KMS-11 (cell line): ENCODE data around the gene MTFR2.

Experiments
- H2AFZ ChIP-seq: fragments of 200-600 bp; sonication (generic); 2 replicates; pipeline ENCODE4 v1.6.1; 2016; ENCODE audit warnings: antibody characterized with exemption, mixed run types, low read depth
- H3K27ac ChIP-seq: fragments of 200-600 bp; sonication (generic); 2 replicates; pipeline ENCODE4 v1.6.1; 2016; ENCODE audit warnings: mild to moderate bottlenecking, mixed run types
- H3K27me3 ChIP-seq: fragments of 200-600 bp; sonication (generic); 2 replicates; pipeline ENCODE4 v1.6.1; 2017; ENCODE audit warnings: mild to moderate bottlenecking, low read depth, mixed run types, moderate library complexity; ENCODE audit not compliant: insufficient read depth
- H3K36me3 ChIP-seq: fragments of 200-600 bp; sonication (generic); 2 replicates; pipeline ENCODE4 v1.6.1; 2017; ENCODE audit warnings: mild to moderate bottlenecking, mixed run types; ENCODE audit not compliant: insufficient read depth
- H3K4me1 ChIP-seq: fragments of 200-600 bp; sonication (generic); 2 replicates; pipeline ENCODE4 v1.6.1; 2016; ENCODE audit warnings: mild to moderate bottlenecking, low read depth, mixed run types; ENCODE audit not compliant: poor library complexity, severe bottlenecking
- H3K4me2 ChIP-seq: fragments of 200-600 bp; sonication (generic); 2 replicates; pipeline ENCODE4 v1.7.0; 2016; ENCODE audit warnings: mild to moderate bottlenecking, mixed run types
- H3K4me3 ChIP-seq: fragments of 200-600 bp; sonication (generic); IDR thresholded peaks from 2 replicates; pipeline ENCODE4 v1.6.1; 2017; ENCODE audit warnings: low read depth, low read length, mixed read lengths; ENCODE audit not compliant: insufficient read depth
- H3K79me2 ChIP-seq: fragments of 200-600 bp; sonication (generic); 2 replicates; pipeline ENCODE4 v1.6.1; 2016; ENCODE audit warnings: low read depth, mixed run types; ENCODE audit not compliant: insufficient read depth
- H3K9ac ChIP-seq: fragments of 200-600 bp; sonication (generic); 2 replicates; pipeline ENCODE4 v1.6.1; 2016; ENCODE audit warnings: mild to moderate bottlenecking, mixed run types
- H4K20me1 ChIP-seq: fragments of 200-600 bp; sonication (generic); 2 replicates; pipeline ENCODE4 v1.6.1; 2016; ENCODE audit warnings: mild to moderate bottlenecking, mixed run types; ENCODE audit not compliant: insufficient read depth
- CTCF ChIP-seq: fragments of 200-600 bp; sonication (generic); conservative IDR thresholded peaks from 2 replicates; pipeline ENCODE4 v1.6.1; 2017; ENCODE audit warnings: low read depth, mild to moderate bottlenecking, antibody characterized with exemption, low read length, moderate library complexity, mixed read lengths

The MTFR2 gene

GRCh38 chr6:136210398-136211165 is 39.5 kb downstream of the MTFR2 start:
- Histone ChIP-seq H3K36me3 (no peaks in the 10 kb centered on the region), H3K27ac (no peak overlapping the region), H2AFZ (no peak overlapping the region), H4K20me1 (no peaks in the 10 kb centered on the region), H3K27me3 (no peaks in the 10 kb centered on the region), H3K4me2 (no peak overlapping the region), H3K9ac (no peak overlapping the region), H3K4me1 (peaks cover 9% of the 10 kb centered on the region), H3K79me2 (no peaks in the 10 kb centered on the region), H3K4me3 (no peak overlapping the region)
- TF ChIP-seq CTCF = no peak

GRCh38 chr6:136209496-136209895 is 40.6 kb downstream of the MTFR2 start:
- Histone ChIP-seq H3K36me3 (no peaks in the 10 kb centered on the region), H3K79me2 (no peaks in the 10 kb centered on the region), H3K9ac (no peak overlapping the region), H2AFZ (no peak overlapping the region), H3K27ac (no peak overlapping the region), H3K4me1 (peaks cover 9% of the 10 kb centered on the region), H3K4me3 (no peak overlapping the region), H3K27me3 (no peaks in the 10 kb centered on the region), H4K20me1 (no peaks in the 10 kb centered on the region), H3K4me2 (no peak overlapping the region)
- TF ChIP-seq CTCF = no peak

- H3K27ac ChIP-seq = no peak overlapping the region
- H4K20me1 ChIP-seq = no peaks in the 10 kb centered on the region
- no peak overlapping the region for H3K4me3 ChIP-seq
- TF ChIP-seq CTCF = no peak
- peaks cover 3% of the 10 kb centered on the region for H3K4me1 ChIP-seq
- no peaks in the 10 kb centered on the region for H3K27me3 ChIP-seq
- no peaks in the 10 kb centered on the region for H3K79me2 ChIP-seq
- H3K36me3 ChIP-seq = no peaks in the 10 kb centered on the region
- no peak overlapping the region for H3K9ac ChIP-seq
- no peak overlapping the region for H2AFZ ChIP-seq
- no peak overlapping the region for H3K4me2 ChIP-seq
These were observed 41.3 kb downstream of the MTFR2 start for GRCh38 chr6:136208783-136209182.

GRCh38 chr6:136201732-136202131 is 48.4 kb downstream of the MTFR2 start:
- Histone ChIP-seq H3K27me3 (no peaks in the 10 kb centered on the region), H2AFZ (no peak overlapping the region), H3K27ac (no peak overlapping the region), H3K4me2 (no peak overlapping the region), H3K4me1 (no peaks in the 10 kb centered on the region), H3K36me3 (no peaks in the 10 kb centered on the region), H3K4me3 (no peak overlapping the region), H3K79me2 (no peaks in the 10 kb centered on the region), H4K20me1 (no peaks in the 10 kb centered on the region), H3K9ac (no peak overlapping the region)
- TF ChIP-seq CTCF = no peak
